Stimulated activated CD4-positive, alpha-beta T cell treated with anti-CD3 and anti-CD28 coated beads, Interleukin-1b, Interleukin-23, amount 100 ng/mL, for 1 hour (primary cell): ENCODE results near the gene GATA1.

ENCODE experiments used
- DNase-seq, 2 donors: peaks; one replicate each; pipeline ENCODE4 v3.0.0-alpha.2; 2020; ENCODE audit warnings: low read depth in 2 of 2

GATA1 gene

GRCh38 chrX:48786341-48786800, at the start of gene GATA1:
Gene GATA1, plus strand, starts transcription at chrX:48786590. Its CDS starts 4,520 bp downstream, at chrX:48791110.
- DNase-seq = no peak

- DNase-seq = no peak
Observed at GRCh38 chrX:48736878-48737212, 49.5 kb upstream of the GATA1 start.

DNA sequence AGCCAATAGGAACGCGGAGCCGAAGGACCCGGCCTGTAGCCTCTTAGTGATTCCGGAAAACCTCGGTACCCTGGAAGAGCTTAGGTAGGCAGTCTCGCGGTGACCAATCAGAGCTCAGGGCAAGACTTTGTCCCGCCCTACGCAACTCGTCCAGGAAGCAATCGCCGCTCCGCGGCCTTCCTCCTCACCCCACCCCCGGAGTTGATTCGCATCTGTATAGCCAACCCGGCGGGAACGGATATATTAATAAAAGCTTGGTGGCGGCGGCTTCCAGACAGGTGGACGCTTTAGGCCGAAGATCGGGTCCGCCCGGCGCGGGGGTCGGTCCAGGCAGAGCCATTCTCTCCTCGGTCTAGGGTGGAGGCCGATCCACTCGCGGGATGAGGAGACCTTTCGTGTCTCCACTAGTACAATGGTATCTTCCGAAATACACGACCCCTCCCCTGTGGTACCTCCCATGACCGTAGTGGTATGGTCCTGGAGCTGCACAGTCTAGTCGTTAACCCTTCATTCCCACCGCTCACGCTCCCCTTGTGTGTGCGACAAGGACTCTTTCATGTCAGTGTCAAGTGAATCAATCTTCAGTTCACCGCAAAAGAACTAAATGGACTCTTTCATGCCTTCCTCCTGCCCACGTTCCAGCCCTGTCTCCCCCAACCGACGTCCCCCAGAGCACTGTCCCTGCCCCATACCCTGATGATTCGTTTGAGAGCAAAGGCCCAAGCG, 49.0 kb upstream of the GATA1 start:
- peak; percentile 54 to 74 for DNase-seq

GRCh38 chrX:48737940-48738339, 48.5 kb upstream of the GATA1 start:
- no peak for DNase-seq

DNA sequence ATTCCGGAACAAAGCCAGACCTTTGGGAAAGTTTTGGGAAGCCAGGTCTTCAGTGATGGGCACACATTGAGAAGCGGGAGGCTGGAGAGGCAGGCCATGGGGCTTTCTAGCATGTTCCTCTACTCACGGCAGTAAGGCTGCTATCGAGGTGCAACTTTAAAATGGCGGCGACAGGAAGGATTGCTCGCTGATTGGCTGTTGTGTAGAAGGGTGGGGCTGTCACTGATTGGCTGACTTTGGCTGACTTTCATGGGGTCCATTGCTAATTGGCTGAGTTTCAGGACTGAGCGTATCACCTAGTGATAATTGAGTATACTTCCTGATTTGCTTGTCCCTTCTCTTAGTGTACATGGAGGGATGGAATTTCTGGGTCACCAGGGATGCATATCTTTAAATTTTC, 44.6 kb upstream of the GATA1 start:
- no peak for DNase-seq

DNA sequence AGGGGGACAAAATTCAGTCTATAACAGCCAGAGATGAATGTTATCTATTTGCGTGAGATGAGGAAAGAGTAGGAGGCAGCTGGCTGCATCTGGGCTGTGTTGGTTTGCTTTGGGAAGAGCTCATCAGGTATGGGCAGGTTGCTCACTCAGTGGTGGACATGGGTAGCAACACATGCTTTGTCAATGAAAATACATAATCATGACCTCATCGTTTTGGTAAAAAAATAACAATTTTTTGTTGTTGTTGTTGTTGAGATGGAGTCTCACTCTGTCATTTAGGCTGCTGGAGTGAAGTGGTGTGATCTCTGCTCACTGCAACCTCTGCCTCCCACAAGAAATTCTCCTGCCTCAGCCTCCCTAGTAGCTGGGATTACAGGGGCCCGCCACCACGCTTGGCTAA, 41.2 kb upstream of the GATA1 start:
- no peak for DNase-seq

GRCh38 chrX:48747415-48748016, 38.9 kb upstream of the GATA1 start:
- DNase-seq = no peak

- no peak for DNase-seq
Observed at GRCh38 chrX:48749182-48749581, 37.2 kb upstream of the GATA1 start.

GRCh38 chrX:48751343-48751742, 35.0 kb upstream of the GATA1 start:
- no peak for DNase-seq

- DNase-seq = no peak
Observed at GRCh38 chrX:48752498-48752897, 33.9 kb upstream of the GATA1 start.

DNA sequence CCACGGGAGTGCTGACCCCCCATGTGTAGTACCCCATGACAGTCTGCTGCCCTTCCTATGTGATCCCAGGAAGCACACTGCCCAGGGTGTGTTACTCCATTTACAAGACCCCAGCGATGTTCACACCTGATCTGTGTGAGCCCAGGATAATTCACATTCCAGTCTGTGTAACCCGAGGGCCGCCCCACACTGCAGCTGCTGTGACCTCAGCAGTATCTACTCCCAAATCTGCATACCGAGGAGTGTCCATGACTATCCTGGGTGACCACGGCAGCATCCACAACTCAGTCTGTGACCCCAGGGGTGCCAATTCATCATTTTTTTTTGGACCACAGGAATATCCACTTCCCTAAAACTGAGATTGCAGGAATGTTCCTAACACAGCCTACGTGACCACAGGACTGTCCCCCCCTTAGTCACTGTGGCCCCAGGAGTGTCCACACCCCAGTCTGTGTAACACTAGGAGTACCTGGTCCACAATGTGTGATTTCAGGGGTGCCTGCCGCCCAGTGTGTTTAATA, 32.6 kb upstream of the GATA1 start:
- DNase-seq = no peak

DNA sequence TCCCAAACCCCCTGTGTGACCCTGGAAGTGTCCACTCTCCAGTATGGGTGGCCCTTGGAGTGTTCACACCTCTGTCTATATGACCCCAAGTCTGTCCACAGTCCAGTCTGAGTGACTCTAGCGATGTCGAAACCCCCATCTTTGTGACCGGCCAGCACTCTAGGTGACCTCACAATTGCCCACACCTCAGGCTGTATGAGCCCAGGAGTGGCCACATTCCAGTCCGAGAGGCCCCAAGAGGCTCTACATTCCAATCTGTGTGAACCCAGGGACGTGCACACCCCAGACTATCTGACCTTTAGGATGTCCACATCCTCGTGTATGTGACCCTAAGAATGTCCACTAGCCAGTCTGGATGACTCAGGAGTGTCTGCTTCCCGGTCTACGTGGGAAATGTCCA, 32.2 kb upstream of the GATA1 start:
- no peak for DNase-seq

DNA sequence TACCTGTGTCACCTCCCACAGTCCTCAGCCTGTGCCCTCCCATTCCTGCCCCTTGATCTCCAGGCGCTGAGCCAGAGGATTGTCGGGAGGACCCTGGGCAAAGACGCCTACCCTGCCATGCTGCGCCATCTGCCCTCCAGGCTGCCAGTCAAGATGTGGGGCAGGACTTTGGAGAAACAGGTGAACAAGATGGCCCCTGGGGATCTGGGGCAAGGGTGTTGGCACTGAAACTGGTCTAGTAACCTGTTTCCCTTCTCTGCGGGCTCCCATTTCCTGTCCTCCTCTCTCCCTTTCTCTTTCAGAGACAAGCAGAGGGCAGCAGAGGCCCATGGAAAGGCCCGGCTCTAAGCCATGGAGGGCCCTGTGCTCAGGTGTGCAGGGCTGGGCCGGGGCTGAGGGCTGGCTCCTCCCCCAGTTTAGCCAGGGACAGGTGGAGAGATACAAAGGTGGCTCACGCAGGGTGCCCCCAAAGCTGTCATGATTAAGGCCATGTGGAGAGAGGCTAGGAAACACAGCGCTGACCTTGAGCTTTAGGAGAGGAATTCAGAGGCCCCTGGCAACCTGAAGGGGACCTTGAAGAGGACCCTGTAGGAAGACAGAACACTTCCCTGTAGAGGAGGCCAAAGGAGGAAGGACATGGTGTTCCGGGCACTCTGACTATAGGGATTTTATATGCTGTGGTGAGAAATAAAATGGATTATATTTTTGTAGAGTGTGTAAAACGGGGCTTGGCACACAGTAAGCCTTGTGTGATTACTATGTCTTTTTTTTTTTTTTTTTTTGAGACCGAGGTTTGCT, 24.5 kb upstream of the GATA1 start, which contains the start of gene GLOD5:
GLOD5 (plus strand) TSS at position 74 of the 798 bp plus-strand sequence; CDS start at position 118, 44 bp downstream.
- DNase-seq = no peak

GRCh38 chrX:48769230-48769629, 17.2 kb upstream of the GATA1 start:
- DNase-seq = no peak

DNA sequence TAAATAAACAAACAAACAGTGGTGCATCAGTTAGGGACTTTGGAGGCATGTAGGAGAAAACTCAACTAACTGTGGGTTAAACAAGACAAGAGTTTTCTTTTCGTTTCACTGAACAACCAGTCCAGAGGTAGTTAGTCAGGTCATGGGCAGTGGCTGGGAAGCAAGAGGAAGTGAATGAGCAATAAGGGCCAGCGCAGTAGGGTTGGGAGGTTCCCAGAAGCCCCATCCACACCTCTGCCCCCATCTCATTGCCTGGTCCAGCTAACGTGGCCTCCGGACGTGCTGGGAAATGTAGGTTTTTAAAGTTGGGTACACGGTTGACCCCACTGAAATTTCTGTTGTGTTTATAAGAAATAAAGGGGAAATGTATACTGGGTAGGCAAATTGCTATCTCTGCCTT, 16.1 kb upstream of the GATA1 start:
- no peak for DNase-seq

DNA sequence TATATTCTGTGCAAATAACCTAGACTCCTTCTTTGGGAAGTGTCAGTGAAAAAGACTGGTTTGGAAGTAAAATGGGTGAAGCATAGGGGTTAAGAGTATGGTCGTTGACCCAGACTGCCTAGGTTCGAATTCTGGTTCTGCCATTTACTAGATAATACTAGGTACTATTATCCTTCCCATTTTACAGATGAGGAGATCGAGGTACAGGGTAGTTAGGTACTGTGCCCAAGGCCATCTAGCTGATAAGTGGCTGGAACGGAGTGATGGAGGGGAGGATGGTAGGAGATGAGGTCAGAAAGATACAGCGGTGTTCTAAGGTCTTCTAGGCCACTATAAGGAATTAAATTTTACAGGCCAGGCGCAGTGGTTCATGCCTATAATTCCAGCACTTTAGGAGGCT, 13.8 kb upstream of the GATA1 start:
- no peak for DNase-seq

GRCh38 chrX:48776818-48777439, 9.5 kb upstream of the GATA1 start:
- DNase-seq = no peak

GRCh38 chrX:48779399-48779798, 7.0 kb upstream of the GATA1 start:
- DNase-seq = no peak

DNA sequence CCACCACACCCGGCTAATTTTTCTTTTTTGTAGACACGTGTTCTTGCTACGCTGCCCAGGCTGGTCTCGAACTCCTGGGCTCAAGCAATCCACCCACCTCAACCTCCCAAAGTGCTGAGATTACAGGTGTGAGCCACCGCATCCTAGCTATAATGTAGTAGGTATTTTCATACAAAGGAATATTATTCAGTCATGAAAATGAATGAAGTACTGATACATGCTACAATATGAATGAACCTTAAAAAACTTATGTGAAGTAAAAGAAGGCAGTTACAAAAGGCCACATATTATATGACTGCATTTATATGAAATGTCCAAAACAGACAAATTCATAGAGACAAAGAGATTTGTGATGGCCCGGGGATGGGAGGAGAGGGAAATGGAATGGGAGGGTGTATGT, 4.7 kb upstream of the GATA1 start:
- DNase-seq = no peak

DNA sequence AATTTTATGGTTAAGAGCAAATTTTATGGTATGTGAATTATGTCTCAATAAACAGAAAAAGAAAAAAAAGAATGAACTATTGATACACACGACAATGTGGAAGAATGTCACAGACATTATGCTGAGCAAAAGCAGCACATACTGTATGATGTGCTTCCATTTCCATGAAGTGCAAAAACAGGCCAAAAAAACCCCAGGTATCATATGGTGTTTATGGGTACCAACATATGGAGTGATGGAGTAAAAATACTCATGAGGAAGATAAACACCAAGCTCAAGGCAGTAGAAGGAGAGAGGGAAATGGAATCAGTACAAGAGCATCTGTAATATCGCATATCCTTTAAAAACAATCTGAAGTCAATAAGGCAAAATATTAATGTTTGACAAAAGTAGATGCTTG, 4.2 kb upstream of the GATA1 start:
- DNase-seq = no peak

DNA sequence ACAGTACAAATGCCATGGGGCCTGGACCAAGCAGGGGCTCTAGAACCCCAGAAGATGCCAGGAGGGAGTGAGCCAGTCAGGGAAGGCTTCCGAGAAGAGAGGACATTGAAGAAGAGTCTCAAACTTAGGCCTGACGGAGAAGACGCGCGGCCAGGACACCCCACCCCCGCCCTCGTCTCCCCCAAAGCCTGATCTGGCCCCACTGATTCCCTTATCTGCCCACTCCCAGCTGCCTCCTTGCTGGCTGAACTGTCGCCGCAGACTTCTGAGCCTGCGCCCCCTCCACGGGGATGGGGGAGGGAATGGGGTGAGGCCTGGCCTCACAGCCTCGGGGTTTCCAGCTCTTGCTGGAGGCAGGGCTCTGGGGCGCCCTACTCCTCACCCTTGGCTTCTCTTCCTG, 3.6 kb upstream of the GATA1 start:
- DNase-seq = no peak

DNA sequence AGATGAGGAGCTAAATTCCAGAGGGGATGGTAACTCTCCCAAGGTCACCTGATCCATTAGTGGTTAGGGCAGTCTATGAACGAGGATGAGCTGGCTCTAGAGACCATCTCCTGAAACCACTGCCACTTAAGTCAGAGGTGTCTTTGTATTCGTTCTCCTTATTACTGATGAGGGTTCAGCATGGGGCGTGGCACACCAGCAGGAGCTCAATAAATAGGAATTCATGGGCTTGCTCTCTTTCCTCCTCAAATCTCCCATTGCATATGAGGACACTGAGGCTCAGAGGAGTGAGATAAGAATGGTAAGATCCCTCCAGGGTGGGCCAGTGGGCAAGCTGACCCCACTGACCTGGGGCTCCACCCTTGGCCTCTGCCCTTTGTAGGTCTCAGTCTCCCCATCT, 1.7 kb upstream of the GATA1 start:
- DNase-seq = no peak
